Duodenal mucosa (tissue), 2 donors: Measurements from ENCODE around the gene TMEM134.
"Not testable (repeated sequence)": the region's sequence is repeated elsewhere in the genome, so short reads cannot be mapped to it uniquely, and the experiment has no call there.

Experiments
- H3K27ac ChIP-seq: one replicate; pipeline ENCODE4 v1.7.0; 2013; ENCODE audit warnings: low read depth, low read length
- H3K27me3 ChIP-seq, 2 donors: one replicate each; pipeline ENCODE4 v1.7.0; 2013; ENCODE audit warnings: low read length in 2 of 2, control low read depth in 1 of 2; ENCODE audit not compliant: insufficient read depth in 2 of 2, control insufficient read depth in 1 of 2
- H3K36me3 ChIP-seq, 2 donors: one replicate each; pipeline ENCODE4 v1.7.0; 2013; ENCODE audit warnings: low read length in 2 of 2, control low read depth in 1 of 2; ENCODE audit not compliant: insufficient read depth in 2 of 2, control insufficient read depth in 1 of 2
- H3K4me1 ChIP-seq, 2 donors: one replicate each; pipeline ENCODE4 v1.7.0; 2013; ENCODE audit warnings: low read length in 2 of 2, control low read depth in 1 of 2; ENCODE audit not compliant: insufficient read depth in 2 of 2, control insufficient read depth in 1 of 2
- H3K4me3 ChIP-seq, 2 donors: one replicate each; pipeline ENCODE4 v1.7.0; 2013; ENCODE audit warnings: low read length in 2 of 2, low read depth in 1 of 2
- H3K9ac ChIP-seq, 2 donors: one replicate each; pipeline ENCODE4 v1.7.0; 2013; ENCODE audit warnings: low read length in 2 of 2, low read depth in 1 of 2
- H3K9me3 ChIP-seq, 2 donors: one replicate each; pipeline ENCODE4 v1.7.0; 2013; ENCODE audit warnings: low read length in 2 of 2, control low read depth in 1 of 2; ENCODE audit not compliant: control insufficient read depth in 1 of 2

The TMEM134 gene

GRCh38 chr11:67468759-67469507, at the start of gene TMEM134:
Gene TMEM134 (minus strand): TSS chr11:67469251. CDS start chr11:67469192, 59 bp downstream.
- Histone ChIP-seq H3K27me3 (no peaks in the 10 kb centered on the region), H3K36me3 (peaks cover 0 to 3% of the 10 kb centered on the region in 2 donors), H3K9ac (peak within 1 kb of the TSS; percentile 78 to 85), H3K4me1 (peaks cover 19 to 26% of the 10 kb centered on the region in 2 donors), H3K27ac (peak within 1 kb of the TSS; percentile 79), H3K4me3 (peak within 1 kb of the TSS; percentile 84 to 86), H3K9me3 (no peaks in the 10 kb centered on the region)

- H3K36me3 ChIP-seq, result no peaks in the 10 kb centered on the region
- no peaks in the 10 kb centered on the region for H3K27me3 ChIP-seq
- no peak overlapping the region for H3K9ac ChIP-seq
- no peak overlapping the region for H3K27ac ChIP-seq
- no peak overlapping the region for H3K4me3 ChIP-seq
- H3K9me3 ChIP-seq, result no peaks in the 10 kb centered on the region
- H3K4me1 ChIP-seq, result no peaks in the 10 kb centered on the region
Observed at GRCh38 chr11:67517784-67518552, 48.9 kb upstream of the TMEM134 start.

- no peak overlapping the region for H3K9ac ChIP-seq
Observed at GRCh38 chr11:67516806-67517205, 47.8 kb upstream of the TMEM134 start.

GRCh38 chr11:67514116-67514515, 45.1 kb upstream of the TMEM134 start:
- no peaks in the 10 kb centered on the region for H3K9me3 ChIP-seq

More at GRCh38 chr11:67516806-67517205, 47.8 kb upstream of the TMEM134 start:
- no peak overlapping the region for H3K4me3 ChIP-seq
- H3K27me3 ChIP-seq, result no peaks in the 10 kb centered on the region
- no peaks in the 10 kb centered on the region for H3K36me3 ChIP-seq
- H3K27ac ChIP-seq, result no peak overlapping the region
- no peaks in the 10 kb centered on the region for H3K4me1 ChIP-seq
- H3K9me3 ChIP-seq, result no peaks in the 10 kb centered on the region

GRCh38 chr11:67511558-67511957, 42.5 kb upstream of the TMEM134 start:
- not testable (repeated sequence) for H3K27me3 ChIP-seq, H3K36me3 ChIP-seq, H3K9me3 ChIP-seq, H3K4me3 ChIP-seq, H3K27ac ChIP-seq, H3K9ac ChIP-seq
- H3K4me1 ChIP-seq, result peaks cover 3 to 16% of the 10 kb centered on the region in 2 donors

More at GRCh38 chr11:67514116-67514515, 45.1 kb upstream of the TMEM134 start:
- Histone ChIP-seq H3K27ac (no peak overlapping the region), H3K4me3 (no peak overlapping the region), H3K4me1 (peaks cover 0 to under 1% of the 10 kb centered on the region in 2 donors), H3K27me3 (no peaks in the 10 kb centered on the region), H3K36me3 (no peaks in the 10 kb centered on the region), H3K9ac (no peak overlapping the region)

- Histone ChIP-seq H3K4me1 (peaks cover 11 to 29% of the 10 kb centered on the region in 2 donors), H3K4me3 (no peak overlapping the region), H3K27ac (no peak overlapping the region), H3K27me3 (no peaks in the 10 kb centered on the region), H3K9ac (no peak overlapping the region), H3K36me3 (peaks cover 0 to 5% of the 10 kb centered on the region in 2 donors), H3K9me3 (no peaks in the 10 kb centered on the region)
Observed at GRCh38 chr11:67510023-67510345, 40.9 kb upstream of the TMEM134 start.

GRCh38 chr11:67508486-67509121, 39.6 kb upstream of the TMEM134 start:
- Histone ChIP-seq H3K4me3 (peak overlapping the region; percentile 69 to 93), H3K9me3 (no peaks in the 10 kb centered on the region), H3K27ac (peak overlapping the region; percentile 98), H3K9ac (peak overlapping the region; percentile 70 to 94), H3K4me1 (peaks cover 15 to 37% of the 10 kb centered on the region in 2 donors), H3K27me3 (no peaks in the 10 kb centered on the region), H3K36me3 (peaks cover 0 to 5% of the 10 kb centered on the region in 2 donors)

- no peaks in the 10 kb centered on the region for H3K9me3 ChIP-seq
- H3K4me1 ChIP-seq, result peaks cover 17 to 43% of the 10 kb centered on the region in 2 donors
- H3K36me3 ChIP-seq, result peaks cover 0 to 5% of the 10 kb centered on the region in 2 donors
- peak within 1 kb of the TSS; percentile 69 to 93 for H3K4me3 ChIP-seq
- H3K27ac ChIP-seq, result peak within 1 kb of the TSS; percentile 98
- H3K27me3 ChIP-seq, result no peaks in the 10 kb centered on the region
- peak within 1 kb of the TSS; percentile 87 to 94 for H3K9ac ChIP-seq
Observed at GRCh38 chr11:67507864-67508485, 38.9 kb upstream of the TMEM134 start, which contains the start of gene CDK2AP2. Gene CDK2AP2 (minus strand): TSS chr11:67508162. CDS start chr11:67508082, 80 bp downstream.

- peak overlapping the region; percentile 87 to 92 for H3K9ac ChIP-seq
- H3K4me1 ChIP-seq, result peaks cover 17 to 44% of the 10 kb centered on the region in 2 donors
- no peaks in the 10 kb centered on the region for H3K9me3 ChIP-seq
- H3K27ac ChIP-seq, result peak overlapping the region; percentile 98
- H3K27me3 ChIP-seq, result no peaks in the 10 kb centered on the region
- H3K4me3 ChIP-seq, result peak overlapping the region; percentile 69 to 93
- H3K36me3 ChIP-seq, result peaks cover 0 to 6% of the 10 kb centered on the region in 2 donors
Observed at GRCh38 chr11:67507242-67507863, 38.3 kb upstream of the TMEM134 start.
